NB4 (cell line): ENCODE data around the gene SPIB.

Source experiments
- MYC ChIP-seq: IDR thresholded peaks from 2 replicates; pipeline ENCODE4 v1.6.1; 2011; ENCODE audit warnings: low read depth, low read length
- POLR2A ChIP-seq: IDR thresholded peaks from 2 replicates; pipeline ENCODE4 v1.6.1; 2011; ENCODE audit warnings: mild to moderate bottlenecking; ENCODE audit not compliant: insufficient read length; ENCODE audit errors: extremely low read depth
- TF ChIP-seq, protein P1 (sequence below): IDR thresholded peaks from one replicate; pipeline ENCODE4 v1.5.1; 2012; ENCODE audit warnings: low read depth, low read length
- TF ChIP-seq, protein P2 (sequence below): IDR thresholded peaks from 2 replicates; pipeline ENCODE4 v1.6.1; 2011; ENCODE audit warnings: low read depth, low read length

DNA sequence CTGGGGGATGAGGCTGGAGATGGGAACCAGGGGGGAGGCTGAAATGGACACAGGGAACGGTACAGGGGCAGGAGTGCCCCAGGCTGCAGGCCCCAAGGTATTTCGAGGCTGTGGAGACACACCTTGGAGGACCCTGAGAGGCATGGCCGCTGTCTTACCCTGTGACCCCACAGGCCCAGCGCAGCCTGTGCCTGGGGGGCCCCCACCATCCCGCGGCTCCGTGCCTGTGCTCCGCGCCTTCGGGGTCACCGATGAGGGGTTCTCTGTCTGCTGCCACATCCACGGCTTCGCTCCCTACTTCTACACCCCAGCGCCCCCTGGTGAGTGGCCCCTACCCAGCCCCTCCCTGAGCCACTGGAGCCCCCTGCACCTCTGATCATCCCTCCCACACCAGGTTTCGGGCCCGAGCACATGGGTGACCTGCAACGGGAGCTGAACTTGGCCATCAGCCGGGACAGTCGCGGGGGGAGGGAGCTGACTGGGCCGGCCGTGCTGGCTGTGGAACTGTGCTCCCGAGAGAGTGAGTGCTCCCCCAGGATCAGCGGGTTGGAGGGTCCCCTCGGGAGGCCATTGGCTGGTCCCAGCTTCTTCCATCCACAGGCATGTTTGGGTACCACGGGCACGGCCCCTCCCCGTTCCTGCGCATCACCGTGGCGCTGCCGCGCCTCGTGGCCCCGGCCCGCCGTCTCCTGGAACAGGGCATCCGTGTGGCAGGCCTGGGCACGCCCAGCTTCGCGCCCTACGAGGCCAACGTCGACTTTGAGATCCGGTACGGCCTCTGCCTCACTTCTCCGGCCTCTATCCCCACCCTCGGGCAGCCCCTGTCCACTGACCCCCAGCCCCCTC lies 16.9 kb upstream of the SPIB start:
- no peak for TF ChIP-seq POLR2A
- TF ChIP-seq, protein P1, sequence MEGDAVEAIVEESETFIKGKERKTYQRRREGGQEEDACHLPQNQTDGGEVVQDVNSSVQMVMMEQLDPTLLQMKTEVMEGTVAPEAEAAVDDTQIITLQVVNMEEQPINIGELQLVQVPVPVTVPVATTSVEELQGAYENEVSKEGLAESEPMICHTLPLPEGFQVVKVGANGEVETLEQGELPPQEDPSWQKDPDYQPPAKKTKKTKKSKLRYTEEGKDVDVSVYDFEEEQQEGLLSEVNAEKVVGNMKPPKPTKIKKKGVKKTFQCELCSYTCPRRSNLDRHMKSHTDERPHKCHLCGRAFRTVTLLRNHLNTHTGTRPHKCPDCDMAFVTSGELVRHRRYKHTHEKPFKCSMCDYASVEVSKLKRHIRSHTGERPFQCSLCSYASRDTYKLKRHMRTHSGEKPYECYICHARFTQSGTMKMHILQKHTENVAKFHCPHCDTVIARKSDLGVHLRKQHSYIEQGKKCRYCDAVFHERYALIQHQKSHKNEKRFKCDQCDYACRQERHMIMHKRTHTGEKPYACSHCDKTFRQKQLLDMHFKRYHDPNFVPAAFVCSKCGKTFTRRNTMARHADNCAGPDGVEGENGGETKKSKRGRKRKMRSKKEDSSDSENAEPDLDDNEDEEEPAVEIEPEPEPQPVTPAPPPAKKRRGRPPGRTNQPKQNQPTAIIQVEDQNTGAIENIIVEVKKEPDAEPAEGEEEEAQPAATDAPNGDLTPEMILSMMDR: no peak
- TF ChIP-seq MYC: no peak
- TF ChIP-seq, protein P2, sequence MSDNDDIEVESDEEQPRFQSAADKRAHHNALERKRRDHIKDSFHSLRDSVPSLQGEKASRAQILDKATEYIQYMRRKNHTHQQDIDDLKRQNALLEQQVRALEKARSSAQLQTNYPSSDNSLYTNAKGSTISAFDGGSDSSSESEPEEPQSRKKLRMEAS: no peak
